GM21529 (cell line): ENCODE measurements around the gene DUSP10.

Source experiments
- ATAC-seq: cut with Tn5 transposase; IDR thresholded peaks from one replicate; pipeline ENCODE4 v1.9.1; 2021; ENCODE audit not compliant: unreplicated experiment

Gene DUSP10

DNA sequence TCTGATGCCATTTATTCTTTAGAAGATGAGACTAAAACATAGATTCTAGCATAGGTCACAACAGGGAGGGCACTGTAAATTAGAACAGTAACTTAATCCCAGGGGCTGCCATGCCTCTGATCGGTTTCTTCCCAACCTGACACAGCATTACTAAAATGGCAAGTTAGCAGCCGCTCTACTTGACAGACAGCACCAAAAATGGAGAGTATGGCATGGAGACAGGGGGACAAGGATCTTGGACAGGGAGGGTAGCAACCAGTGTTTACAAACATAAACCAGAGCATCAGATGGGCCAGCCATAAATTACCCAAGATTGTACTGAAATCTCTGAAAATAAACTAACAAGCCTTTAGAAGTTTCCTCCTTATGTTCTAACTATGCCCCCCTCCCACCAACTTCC, 5.9 kb downstream of the DUSP10 start:
- ATAC-seq, result no peak

DNA sequence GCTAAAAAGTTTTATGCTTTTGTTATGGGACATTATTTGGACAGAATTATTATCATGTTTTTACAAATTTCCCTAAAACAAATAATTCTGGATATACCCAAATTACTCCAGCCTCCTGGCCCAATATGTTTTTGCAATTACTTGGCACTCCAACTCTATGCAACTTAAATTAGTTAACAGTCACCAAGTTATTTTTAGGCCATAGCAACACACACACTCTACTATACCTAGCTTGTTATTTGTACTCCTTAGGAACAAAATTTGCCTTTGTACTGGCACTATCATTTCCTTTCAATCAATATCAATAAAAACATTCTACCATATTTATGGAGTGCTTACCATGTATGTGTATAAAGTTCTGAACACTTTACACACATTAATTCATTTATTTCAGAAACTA, 7.7 kb downstream of the DUSP10 start:
- no peak for ATAC-seq

DNA sequence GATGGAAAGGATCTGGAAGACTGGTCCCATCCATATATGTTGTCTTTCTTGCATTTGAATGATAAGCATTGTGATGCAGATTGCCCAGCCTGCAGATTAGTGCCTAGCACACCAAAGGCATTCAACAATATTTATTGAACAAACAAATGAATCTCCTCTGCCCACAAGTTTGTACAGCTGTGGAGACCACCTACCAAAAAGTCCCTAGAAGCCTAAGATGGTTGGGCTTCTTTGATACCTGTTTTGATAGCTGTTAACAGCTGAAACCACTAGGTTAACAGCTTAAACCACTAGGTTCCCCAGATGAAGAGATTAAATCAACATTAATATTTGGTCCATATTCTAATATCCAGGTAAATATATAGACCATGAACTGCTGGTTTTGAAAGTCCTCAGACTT, 9.8 kb downstream of the DUSP10 start:
- no peak for ATAC-seq

DNA sequence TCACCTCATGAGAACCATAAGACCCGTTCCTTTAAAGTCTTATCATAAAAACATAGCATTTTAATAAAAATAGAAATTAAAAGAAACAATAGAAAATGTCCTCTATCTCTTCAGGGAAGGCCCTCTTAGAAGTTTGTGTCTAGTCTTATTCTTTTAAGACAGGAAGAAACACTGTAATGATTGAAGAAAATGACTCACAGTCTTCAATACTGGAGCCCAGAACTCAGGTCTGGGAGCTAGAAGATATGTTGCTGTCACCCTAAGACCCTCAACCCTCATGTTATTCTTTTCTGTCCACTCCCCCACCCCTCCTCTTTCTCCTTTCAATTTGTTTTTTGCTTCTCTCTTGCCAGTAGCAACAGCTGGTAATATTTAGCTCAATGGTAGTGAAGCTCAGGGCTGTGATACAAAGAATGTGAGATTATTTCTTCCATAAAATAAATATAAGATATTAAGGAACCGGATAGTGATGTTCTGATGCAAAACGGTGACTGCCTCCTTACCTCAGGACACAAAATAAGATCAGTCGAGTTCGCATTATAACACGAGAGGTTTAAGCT, 12.0 kb downstream of the DUSP10 start:
- ATAC-seq, result no peak

DNA sequence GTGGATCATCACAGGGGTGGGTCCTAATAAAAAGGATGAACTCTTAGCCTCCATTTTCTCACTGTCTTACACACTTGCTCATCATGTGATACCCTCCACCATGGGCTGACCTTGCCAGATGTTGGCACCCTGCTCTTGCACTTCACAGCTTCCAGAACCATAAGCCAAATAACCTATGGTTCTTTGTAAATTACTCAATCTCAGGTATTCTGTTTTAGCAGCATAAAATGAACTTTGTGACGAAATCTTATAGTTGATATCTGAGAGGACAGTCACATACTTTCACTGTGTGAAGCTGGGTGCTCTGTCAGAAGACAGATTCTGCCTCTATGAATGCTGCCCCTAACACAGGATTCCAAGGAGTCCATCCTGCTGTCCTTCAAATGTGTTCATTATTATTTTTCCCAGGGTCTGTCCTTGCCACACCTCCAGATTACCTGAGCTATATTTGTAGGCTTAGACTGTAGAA, 13.8 kb downstream of the DUSP10 start:
- ATAC-seq, result no peak

DNA sequence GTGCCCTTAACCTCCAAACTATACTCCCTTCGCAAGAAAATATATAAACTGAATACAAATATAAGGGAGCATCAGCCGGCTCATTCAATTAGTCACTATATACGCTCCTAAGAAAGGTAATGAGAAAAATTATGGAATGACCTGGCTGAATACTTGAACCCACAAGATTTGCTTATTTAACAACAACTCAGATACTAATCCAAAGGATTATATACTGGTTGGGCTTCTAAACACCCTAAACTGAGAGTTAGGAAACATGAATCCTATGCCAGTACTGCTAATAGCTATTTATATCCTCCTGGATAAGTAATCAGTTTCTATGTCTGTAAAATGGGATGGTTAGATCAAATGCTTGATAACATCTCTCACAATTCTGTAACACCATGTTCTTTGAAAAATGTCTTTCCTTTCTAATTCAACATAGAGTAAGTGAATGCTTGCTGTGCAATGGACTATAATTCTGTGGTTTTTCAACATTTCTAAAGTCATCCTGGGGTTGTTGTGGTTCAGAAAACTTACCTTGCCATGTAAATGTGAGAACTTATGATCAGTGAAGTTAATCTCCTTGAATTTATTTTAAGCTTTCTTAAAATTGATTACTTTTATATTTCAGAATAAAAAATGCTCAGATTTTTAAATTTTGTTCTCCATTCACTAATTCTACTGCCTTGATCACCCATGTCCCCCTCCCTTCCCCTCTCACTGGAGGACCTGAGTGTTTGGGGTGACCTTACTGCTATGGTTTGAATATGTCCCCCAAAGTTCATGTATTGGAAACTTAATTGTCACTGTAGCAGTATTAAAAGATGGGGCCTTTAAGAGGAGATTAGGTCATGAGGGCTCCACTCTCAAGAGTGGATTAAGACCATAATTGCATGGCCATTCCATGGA, 14.5 kb downstream of the DUSP10 start:
- ATAC-seq, result no peak

DNA sequence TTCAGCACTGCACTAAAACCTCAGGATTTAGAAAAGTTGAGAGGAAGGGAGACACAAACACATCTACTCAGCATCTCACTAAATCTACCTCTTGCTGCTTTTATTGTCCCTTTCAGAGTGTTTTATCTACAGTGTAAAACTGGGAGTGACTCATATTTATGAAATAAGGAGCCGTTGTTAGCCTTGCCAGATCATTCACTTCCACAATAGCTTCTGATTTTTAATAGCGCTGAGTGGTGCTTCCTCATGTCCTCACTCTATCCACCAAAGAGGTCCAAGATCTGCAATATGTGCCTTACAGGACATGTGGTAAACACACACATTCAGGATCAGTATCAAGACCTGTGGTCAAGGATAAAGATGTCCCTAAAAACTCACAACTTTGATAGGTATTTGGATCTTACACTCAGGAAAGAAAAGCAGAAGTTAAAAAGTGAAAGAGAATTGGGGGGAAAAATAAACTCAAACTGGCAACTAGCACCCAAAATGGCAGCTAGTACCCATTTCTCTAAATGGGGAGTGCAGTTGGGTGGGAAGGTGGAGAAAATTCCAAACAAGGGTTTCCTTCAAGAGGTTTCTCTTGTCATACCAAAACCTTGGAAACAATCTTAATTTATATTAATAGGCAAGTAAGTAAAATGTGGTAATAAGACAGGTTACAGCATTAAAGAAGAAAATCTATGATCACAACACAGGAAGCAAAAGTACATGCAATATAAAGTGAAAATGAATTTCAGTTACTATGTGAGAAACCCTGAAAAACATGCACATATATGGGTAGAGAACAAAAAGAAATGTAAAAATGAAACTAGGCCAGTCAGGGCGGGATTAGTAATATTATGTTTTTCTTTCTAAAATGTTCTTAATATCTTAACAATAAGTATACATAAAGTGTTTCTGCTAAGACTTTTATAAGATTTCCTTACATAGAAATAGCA, 15.9 kb downstream of the DUSP10 start:
- ATAC-seq, result peak; percentile 65

DNA sequence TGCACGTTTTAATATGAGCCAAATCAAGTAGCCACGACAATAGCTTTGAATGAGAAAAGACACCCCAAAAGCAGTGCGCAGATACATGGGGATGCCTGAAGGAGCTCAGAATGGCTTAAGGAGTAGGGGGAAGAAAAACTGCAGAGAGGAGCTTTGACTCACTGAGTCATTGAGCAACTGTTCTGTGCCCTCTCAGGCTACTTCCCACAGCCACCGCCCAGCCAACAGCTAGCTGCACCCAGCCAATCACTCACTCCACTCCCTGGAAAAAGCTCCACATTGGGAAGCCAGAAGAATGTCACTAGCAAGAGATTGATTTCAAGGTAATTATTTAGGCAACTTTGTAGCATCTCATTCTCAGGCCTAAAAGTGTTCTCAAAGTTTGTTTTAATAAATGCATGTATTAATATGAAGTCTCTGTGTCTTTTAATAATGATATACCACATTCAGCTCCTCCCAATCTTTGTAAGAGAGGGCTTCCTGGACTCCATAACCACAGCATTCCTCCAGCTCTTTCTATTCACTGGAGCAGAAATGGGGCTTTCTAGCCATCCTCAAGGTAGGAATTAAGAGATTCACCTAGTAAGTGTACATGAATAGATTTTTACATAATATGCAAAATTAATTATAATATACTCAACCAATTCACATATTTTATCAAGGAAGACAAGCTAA, 16.8 kb downstream of the DUSP10 start:
- no peak for ATAC-seq

DNA sequence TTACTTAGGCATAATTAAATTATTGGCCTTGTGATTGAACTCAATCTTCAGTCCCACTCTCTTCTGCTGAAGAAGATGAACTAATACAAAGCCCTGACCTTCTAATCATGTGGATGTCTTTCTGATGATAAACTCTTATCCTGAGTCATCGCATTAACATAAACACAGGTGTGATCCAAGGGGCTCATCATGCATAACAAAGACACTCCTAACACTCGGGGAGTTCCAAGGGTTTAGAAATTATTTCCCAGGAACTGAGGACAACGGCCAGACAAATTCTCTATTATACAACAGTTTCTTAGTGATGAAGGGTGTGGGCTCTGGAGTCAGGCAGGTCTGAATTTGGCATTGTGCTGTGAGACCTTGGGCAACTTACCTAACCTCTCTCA, 18.0 kb downstream of the DUSP10 start:
- no peak for ATAC-seq

DNA sequence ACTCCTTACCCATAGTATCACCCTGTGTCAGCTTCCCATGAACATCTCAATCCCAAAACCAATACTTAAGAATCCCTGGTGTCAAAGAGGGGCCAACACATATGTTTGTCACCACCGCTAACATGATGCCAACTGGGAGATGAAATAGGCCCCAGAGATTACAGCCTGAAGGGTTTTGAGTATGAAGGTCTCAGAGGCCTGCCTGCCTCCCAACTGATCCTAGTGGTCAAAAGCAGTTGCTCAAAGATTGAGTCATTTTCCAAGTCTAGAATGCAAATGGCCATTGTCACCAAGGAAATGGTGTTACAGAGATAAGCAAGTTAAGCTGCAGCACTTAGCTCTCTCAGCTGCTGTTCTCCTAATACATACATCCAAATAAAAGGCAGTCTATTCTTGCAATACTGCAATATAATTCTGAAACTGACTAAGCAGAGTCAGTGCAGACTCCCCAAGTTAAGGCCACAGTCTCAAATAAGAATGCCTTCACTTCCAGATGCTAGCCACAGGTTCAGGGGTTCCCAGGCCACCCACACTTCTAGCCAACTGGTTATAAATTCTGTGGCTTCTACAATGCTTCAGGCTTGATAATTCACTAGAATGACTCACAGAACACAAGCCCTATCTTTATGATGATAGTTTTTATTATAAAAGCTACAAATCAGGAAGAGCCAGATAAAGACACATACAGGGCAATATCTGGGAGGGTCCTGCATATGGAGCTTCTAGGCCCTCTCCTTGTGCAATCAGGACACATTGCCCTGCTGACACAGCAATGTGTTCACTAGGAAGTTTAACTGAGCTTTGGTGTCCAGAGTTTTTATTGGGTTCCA, 18.7 kb downstream of the DUSP10 start:
- no peak for ATAC-seq

DNA sequence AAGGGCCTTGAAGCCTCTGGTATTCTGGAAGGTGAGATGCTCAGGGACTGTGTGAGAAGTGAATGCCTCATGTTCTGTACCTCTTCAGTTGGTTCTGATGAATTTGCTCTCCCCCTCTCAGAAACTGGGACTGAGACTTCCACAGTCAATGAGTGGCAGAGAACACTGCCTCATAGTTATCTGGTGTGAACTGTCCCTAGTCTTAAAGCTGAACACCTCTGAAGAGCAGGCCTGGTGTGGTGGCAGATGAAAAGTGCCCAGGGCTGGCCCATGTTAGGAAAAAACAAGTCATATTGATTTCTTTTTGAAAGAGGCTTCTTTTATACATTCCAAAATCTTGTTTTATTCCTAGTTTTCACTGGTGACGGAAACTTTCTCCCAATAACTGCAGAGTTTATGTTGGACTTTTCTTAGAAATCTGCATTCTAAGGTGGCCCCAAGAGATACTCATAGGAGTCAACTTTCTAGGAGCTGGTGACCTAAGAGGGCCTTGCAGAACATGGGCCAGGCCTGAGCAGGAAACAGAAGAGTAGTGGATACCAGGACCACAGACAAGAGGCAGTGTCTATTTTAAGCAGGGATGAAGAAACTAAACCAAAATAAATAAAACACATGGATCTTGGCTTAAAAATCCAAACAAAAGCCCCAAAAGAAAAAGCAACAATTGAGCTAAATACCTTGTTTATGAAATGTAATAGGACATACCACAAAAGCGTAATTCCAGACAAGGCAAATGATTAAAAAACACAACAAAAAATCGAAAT, 19.5 kb downstream of the DUSP10 start:
- no peak for ATAC-seq

DNA sequence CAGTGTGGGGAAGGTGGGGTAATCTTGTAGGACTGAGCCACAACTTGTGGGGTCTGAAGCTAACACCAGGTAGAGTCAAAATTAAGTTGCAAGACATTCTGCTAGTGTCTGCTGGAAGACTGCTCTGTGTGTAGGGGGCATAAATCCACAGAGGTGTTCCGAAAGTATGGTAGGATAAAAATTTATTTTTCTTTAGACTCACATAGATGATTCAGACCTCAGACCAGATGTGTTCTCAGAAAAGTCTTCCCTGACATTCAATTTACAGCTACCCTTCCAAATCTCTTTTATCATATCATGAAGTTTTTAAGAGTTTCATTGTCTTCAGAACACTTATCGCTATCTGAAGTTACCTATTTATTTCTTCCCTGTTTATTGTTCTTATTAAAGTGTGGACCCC, 21.3 kb downstream of the DUSP10 start:
- no peak for ATAC-seq

DNA sequence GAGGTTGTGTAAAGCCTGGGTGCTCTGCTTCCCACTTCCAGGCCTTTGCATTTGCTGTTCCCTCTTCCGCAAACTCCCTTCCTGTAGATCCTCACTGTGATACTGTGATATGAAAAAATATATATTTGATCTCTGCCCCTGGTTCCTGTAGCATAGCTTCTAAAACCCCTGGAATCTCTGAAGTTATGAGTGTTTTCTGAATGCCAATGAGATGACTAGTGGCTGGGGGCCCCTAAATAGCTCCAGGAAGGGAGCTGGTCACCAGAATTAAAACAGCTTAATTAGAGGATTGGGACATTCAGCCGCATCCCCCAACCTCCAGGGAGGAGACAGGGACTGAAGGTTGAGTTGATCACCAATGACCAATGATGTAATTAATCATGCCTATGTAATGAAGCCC, 21.9 kb downstream of the DUSP10 start:
- ATAC-seq, result no peak

DNA sequence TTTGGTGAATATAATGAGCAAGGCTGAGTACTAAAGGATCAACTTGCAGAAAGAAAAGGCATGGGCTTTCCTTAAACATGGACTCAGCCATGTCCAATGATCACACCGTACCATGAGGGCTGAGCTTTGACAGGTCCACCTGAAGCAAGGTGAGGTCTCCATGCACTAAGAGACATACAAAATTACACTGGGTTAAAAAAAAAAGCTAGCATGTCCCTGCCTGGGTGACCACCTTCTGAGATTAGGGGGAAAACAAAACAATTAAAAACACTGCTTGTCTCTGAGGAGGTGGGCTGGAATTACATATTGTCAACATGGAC, 22.7 kb downstream of the DUSP10 start:
- ATAC-seq, result no peak

DNA sequence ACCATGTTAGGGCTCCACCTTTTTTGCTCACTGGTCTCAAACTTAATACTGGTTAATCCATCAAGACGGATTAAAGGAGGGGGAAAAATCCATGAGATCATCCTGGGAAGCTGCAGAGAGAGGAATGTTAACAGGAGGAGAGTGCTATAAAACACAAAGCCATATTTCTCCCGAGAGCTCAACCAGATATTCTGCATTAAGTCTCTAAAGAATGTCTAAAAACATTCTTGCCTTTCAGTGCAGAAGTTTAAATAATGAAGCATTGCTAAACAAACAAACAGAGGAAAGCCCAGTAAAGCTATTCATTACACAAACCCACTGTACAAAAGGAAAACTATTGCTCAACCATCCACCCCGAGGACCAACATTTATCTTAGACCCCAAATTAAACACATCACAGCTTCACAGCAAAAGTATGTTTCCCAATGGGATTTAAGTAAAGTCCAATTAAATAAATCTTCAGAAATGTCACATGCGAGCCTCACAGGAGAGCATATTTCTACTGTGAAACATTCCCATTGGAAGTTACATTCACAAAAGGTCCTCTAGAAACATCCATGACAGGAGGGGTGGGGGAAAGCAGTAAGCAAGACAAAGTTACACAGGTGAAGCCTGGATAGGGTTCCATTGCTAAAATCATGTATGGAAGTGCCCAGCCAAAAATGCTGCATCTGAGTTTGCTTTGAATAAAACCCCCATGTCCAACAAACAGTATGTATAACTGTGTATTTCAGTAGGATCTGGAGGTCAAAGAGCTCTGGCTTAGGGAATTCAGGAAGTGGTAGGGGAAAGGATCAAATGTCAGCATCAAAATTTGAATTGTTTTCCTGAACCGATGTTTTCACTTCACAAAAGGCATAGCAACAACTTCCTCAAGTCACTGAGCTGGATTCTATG, 23.3 kb downstream of the DUSP10 start:
- no peak for ATAC-seq

DNA sequence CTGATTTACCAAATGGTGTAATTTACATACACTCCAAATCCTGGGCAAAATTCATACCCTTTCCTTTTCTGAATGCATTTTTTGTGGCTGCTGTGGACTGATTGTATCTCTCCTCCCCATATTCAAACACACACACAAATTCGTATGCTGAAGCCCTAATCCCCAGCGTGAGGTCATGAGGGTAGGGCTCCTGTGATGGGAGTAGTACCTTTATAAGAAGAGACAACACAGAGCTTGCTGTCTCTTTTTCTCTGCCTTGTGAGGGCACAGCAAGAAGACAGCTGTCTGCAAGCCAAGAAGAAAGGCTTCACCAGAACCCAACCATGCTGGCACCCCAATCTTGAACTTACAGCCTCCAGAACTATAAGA, 24.4 kb downstream of the DUSP10 start:
- no peak for ATAC-seq

DNA sequence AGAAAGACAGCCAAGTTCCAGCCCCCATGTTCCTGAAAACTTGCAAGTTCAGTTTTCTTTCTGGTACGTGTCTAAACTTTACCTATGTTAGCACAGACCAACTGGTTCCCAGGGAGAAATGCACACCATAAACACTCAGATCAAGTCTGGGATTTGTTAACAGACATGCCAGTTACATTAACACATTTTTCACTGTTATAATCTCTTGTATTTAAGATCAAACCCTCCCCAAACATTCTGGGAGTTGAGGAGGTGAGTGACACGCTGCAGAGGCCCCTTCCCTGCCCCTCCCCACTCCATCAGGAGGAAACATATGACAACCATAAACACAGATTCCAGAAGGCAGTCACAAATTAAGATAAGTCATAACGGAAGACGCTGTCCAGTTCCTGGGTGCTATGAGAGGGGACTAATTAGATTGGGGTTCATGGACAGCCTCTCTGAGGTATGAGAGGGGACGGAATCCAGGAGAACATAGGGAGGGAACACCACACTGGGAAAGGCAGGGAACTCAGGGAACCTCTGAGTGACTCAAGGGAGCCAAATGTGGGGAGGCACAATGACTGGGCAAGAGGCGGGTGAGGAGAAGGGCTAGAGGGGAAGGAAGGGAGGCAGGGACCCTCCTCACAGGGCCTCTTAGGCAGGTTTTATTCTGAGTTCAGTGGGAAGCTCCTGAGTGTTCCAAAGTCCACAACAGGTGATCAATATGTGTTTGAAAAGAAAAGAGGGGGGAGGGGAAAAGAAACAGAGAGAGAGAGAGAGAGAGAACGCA, 25.0 kb downstream of the DUSP10 start:
- no peak for ATAC-seq
